ENCODE data around the gene CAMK1.

Gene CAMK1

DNA sequence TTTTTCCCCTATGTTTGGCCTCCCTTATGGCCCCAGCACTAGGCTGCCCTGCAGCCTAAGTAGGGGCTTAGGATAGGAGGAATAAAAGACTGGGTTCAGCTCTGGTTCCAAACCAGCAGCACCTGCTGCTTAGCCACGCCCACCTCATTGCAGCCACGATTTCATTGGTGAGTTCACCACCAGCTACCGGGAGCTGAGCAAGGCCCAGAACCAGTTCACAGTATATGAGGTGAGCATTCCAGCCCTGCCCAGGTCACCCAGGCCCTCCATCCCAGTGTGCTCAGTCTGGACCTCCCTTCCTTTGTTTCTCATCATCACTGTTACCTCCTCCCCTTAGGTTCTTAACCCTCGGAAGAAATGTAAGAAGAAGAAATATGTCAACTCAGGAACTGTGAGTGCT is 54.6 kb downstream of the CAMK1 start:
- CTCF ChIA-PET: interaction anchor here (0.5 to 2.5 kb wide), 5 partner anchors 12 to 362 kb away, joined by 3 to 15 read pairs (median 4); partner anchors contain the start of gene BRPF1
- Mint-ChIP-seq H3K36me3 (no peaks in the 10 kb centered on the region), H3K4me3 (no peak overlapping the region), H3K9me3 (no peaks in the 10 kb centered on the region), H3K4me1 (peaks cover 5% of the 10 kb centered on the region), H3K27me3 (peaks cover 25% of the 10 kb centered on the region), H3K27ac (no peak overlapping the region)
- no peak for DNase-seq

DNA sequence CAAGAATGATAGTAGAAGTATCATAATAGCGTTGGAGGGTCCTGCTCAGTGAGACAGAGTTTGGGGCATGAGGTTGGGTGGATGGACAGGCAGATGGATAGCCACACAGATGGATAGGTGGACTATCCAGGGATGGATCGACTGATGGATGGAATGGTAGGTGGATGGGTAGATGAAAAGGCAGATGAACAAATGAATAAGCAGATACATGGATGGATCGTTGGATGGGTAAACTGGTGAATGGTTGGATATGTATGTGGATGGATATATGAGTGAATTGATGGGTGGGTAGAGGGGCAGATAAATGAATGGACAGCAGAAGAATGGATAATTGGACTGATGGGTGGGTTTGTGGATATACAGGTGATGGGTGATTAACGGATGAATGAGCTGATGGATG is 56.6 kb downstream of the CAMK1 start:
- H3K27ac Mint-ChIP-seq: no peak overlapping the region
- peaks cover 25% of the 10 kb centered on the region for H3K27me3 Mint-ChIP-seq
- CTCF ChIA-PET: interaction anchor here (2.5 kb wide), 1 partner anchor 18 kb away, joined by 7 read pairs; the partner anchor contains the start of gene BRPF1
- H3K9me3 Mint-ChIP-seq: no peaks in the 10 kb centered on the region
- H3K36me3 Mint-ChIP-seq: no peaks in the 10 kb centered on the region
- no peak overlapping the region for H3K4me3 Mint-ChIP-seq
- peaks cover 2% of the 10 kb centered on the region for H3K4me1 Mint-ChIP-seq
- no peak for DNase-seq

DNA sequence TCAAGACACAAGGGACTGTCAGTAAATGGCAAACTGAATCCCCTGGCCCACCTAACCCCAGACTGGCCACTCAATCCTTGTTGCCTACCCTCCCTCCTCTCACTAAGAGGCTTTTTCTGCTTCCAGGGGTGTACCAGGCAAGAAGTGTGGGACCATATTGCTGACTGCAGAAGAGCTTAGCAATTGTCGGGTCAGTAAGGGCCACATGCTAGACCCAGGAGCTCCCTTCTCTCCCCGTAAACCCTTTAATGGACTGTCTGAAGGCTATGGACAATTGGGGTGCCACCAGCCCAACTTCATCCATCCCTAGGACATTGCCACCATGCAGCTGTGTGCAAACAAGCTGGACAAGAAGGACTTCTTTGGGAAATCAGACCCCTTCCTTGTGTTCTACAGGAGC is 57.3 kb downstream of the CAMK1 start:
- CTCF ChIA-PET: no interaction called here
- no peak for DNase-seq
- no peak overlapping the region for H3K4me3 Mint-ChIP-seq
- no peaks in the 10 kb centered on the region for H3K4me1 Mint-ChIP-seq
- H3K27me3 Mint-ChIP-seq: peaks cover 28% of the 10 kb centered on the region
- no peak overlapping the region for H3K27ac Mint-ChIP-seq
- no peaks in the 10 kb centered on the region for H3K36me3 Mint-ChIP-seq
- no peaks in the 10 kb centered on the region for H3K9me3 Mint-ChIP-seq

DNA sequence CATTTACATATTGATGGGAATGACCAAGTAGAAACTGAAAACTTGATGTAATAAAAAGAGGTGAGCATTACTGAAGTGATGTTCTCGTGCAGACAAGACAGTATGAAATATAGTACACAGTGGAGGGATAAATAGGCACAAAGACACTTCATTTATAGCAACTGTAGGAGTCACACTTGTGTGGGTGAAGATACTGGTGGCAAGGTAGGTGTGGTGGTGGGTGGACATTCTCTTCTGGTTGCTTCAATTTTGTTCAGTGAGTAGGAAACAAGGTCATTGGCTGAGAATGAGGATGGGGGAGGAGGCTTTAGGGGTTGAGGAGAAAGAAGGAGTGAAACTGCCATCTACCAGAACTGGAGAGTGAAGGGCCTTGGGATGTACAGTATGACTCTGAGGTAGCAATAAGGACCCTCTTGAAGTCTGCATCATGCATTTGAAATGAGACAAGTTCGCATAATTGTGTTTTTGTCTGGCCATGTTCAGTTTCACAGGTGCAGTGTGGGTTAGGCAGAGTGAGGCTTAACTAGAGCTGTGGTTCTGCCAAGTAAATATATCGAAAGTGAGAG is 59.5 kb downstream of the CAMK1 start:
- H3K4me3 Mint-ChIP-seq: no peak overlapping the region
- H3K27me3 Mint-ChIP-seq: peaks cover 45% of the 10 kb centered on the region
- H3K36me3 Mint-ChIP-seq: no peaks in the 10 kb centered on the region
- no peaks in the 10 kb centered on the region for H3K4me1 Mint-ChIP-seq
- no peaks in the 10 kb centered on the region for H3K9me3 Mint-ChIP-seq
- CTCF ChIA-PET: no interaction called here
- DNase-seq: no peak
- no peak overlapping the region for H3K27ac Mint-ChIP-seq

Measured in activated naive CD4-positive, alpha-beta T cell treated with anti-CD3 and anti-CD28 coated beads, Interleukin-2, amount 10 ng/mL, durations not matched to agents 7 days and 5 days (primary cell).